H1 (cell line): Measurements from ENCODE around the gene NR2C2. TPM values are rescaled to one million over a fixed set of nuclear protein-coding genes. Genes with fewer than 3 reads are reported as not detected.

Source experiments
- CTCF ChIA-PET: fragments of 300-600 bp; sonication (Branson Sonifier 250); formaldehyde crosslinking; loops from one replicate; lab custom pipeline; 2021; ENCODE audit not compliant: partially characterized antibody; lab: Charles Lee
- POLR2A ChIA-PET: fragments of 300-600 bp; sonication (Branson Sonifier 250); formaldehyde crosslinking; loops from one replicate; lab custom pipeline; 2021; ENCODE audit warnings: inconsistent platforms; ENCODE audit not compliant: partially characterized antibody; lab: Charles Lee
- DNase-seq, 2 experiments: peaks; one replicate each; pipeline versions ENCODE4 v3.0.0 to v3.0.0-alpha.2; 2010 to 2022; ENCODE audit warnings: low spot score in 2 of 2, low read depth in 1 of 2, mixed read lengths in 1 of 2
- FAIRE-seq: peaks from 2 replicates; lab custom pipeline; 2011; peaks lifted over from hg19 to GRCh38; lab: Jason Lieb, UNC
- H2AFZ ChIP-seq: 2 replicates; pipeline ENCODE4 v1.8.1; 2012; ENCODE audit warnings: low read length, inconsistent platforms
- H2AK5ac ChIP-seq: 2 replicates; pipeline ENCODE4 v1.6.1; 2013; ENCODE audit warnings: low read depth, low read length
- H2BK120ac ChIP-seq: replicated peaks from 2 replicates; pipeline ENCODE3; 2013; ENCODE audit warnings: low read depth, low read length, inconsistent platforms
- H2BK12ac ChIP-seq: 2 replicates; pipeline ENCODE4 v1.6.1; 2013; ENCODE audit warnings: low read depth, low read length
- H2BK15ac ChIP-seq: 2 replicates; pipeline ENCODE4 v1.6.1; 2013; ENCODE audit warnings: low read length
- H2BK20ac ChIP-seq: 2 replicates; pipeline ENCODE4 v1.6.1; 2013; ENCODE audit warnings: low read length
- H2BK5ac ChIP-seq: 2 replicates; pipeline ENCODE4 v1.6.1; 2013; ENCODE audit warnings: low read depth, low read length
- H3K14ac ChIP-seq: 2 replicates; pipeline ENCODE4 v1.6.1; 2013; ENCODE audit warnings: inconsistent platforms; ENCODE audit not compliant: insufficient read length
- H3K18ac ChIP-seq: 2 replicates; pipeline ENCODE4 v1.6.1; 2013; ENCODE audit warnings: low read length; ENCODE audit errors: extremely low read depth
- H3K23ac ChIP-seq: 2 replicates; pipeline ENCODE4 v1.6.1; 2013; ENCODE audit warnings: inconsistent platforms; ENCODE audit not compliant: insufficient read length
- H3K23me2 ChIP-seq: 2 replicates; pipeline ENCODE4 v1.6.1; 2013; ENCODE audit warnings: low read depth, low read length
- H3K27ac ChIP-seq: 2 replicates; pipeline ENCODE4 v1.6.1; 2011; ENCODE audit warnings: low read depth, low read length, inconsistent platforms
- H3K27me3 ChIP-seq, 4 experiments: replicated peaks in 1 of 4; 1 replicate in 1 of 4; 2 replicates in 3 of 4; pipeline versions ENCODE4 v1.6.1 to v1.8.1; 2011 to 2013; ENCODE audit warnings: low read length in 3 of 4, mild to moderate bottlenecking in 3 of 4, inconsistent platforms in 2 of 4, mixed read lengths in 2 of 4, moderate library complexity in 1 of 4; ENCODE audit not compliant: control insufficient read depth in 3 of 4, insufficient read depth in 3 of 4; ENCODE audit errors: extremely low read depth in 1 of 4
- H3K36me3 ChIP-seq, 4 experiments: 2 replicates each; pipeline versions ENCODE4 v1.6.1 to v1.8.1; 2011 to 2013; ENCODE audit warnings: mild to moderate bottlenecking in 4 of 4, low read length in 3 of 4, moderate library complexity in 2 of 4, control low read depth in 1 of 4, inconsistent platforms in 1 of 4; ENCODE audit not compliant: insufficient read depth in 4 of 4, control insufficient read depth in 2 of 4
- H3K4ac ChIP-seq: replicated peaks from 2 replicates; pipeline ENCODE3; 2013; ENCODE audit warnings: low read length, low read depth, mixed read lengths, inconsistent platforms; ENCODE audit not compliant: insufficient read length
- H3K4me1 ChIP-seq, 4 experiments: replicated peaks in 1 of 4; 1 replicate in 1 of 4; 2 replicates in 3 of 4; pipeline versions ENCODE4 v1.6.1 to v1.8.1; 2011 to 2013; ENCODE audit warnings: low read length in 3 of 4, inconsistent platforms in 2 of 4, mixed read lengths in 1 of 4; ENCODE audit not compliant: insufficient read depth in 4 of 4, control insufficient read depth in 3 of 4
- H3K4me2 ChIP-seq, 2 experiments: 2 replicates each; pipeline versions ENCODE4 v1.6.1 to v1.8.1; 2011 to 2013; ENCODE audit warnings: low read depth in 2 of 2, low read length in 2 of 2, control low read depth in 1 of 2, inconsistent platforms in 1 of 2, mild to moderate bottlenecking in 1 of 2; ENCODE audit not compliant: insufficient read depth in 1 of 2
- H3K4me3 ChIP-seq, 4 experiments: fragments of 200-600, 300-600 bp in 1 of 4; sonication (generic), shearing (Covaris generic), sonication (Bioruptor Twin) in 1 of 4; 2 replicates each; pipeline versions ENCODE4 v1.5.1 to v1.8.1; 2011 to 2016; ENCODE audit warnings: low read length in 4 of 4, low read depth in 3 of 4, control low read depth in 2 of 4, inconsistent platforms in 2 of 4, mild to moderate bottlenecking in 2 of 4, mixed read lengths in 1 of 4, moderate library complexity in 1 of 4; ENCODE audit not compliant: insufficient read depth in 2 of 4; ENCODE audit errors: extremely low read depth in 1 of 4
- H3K56ac ChIP-seq: replicated peaks from 2 replicates; pipeline ENCODE3; 2013; ENCODE audit warnings: low read depth, mild to moderate bottlenecking, mixed read lengths, low read length, inconsistent platforms; ENCODE audit not compliant: insufficient read length
- H3K79me1 ChIP-seq: 2 replicates; pipeline ENCODE4 v1.6.1; 2013; ENCODE audit warnings: low read depth, low read length, control low read depth
- H3K79me2 ChIP-seq, 2 experiments: 2 replicates each; pipeline versions ENCODE4 v1.6.1 to v1.8.1; 2012 to 2013; ENCODE audit warnings: low read length in 2 of 2, mild to moderate bottlenecking in 2 of 2, inconsistent platforms in 1 of 2; ENCODE audit not compliant: insufficient read depth in 2 of 2, control insufficient read depth in 1 of 2
- H3K9ac ChIP-seq, 4 experiments: replicated peaks in 1 of 4; 1 replicate in 1 of 4; 2 replicates in 3 of 4; pipeline versions ENCODE4 v1.6.1 to v1.8.1; 2011 to 2013; ENCODE audit warnings: low read depth in 3 of 4, low read length in 3 of 4, control low read depth in 2 of 4, mild to moderate bottlenecking in 2 of 4, moderate library complexity in 2 of 4, inconsistent platforms in 1 of 4; ENCODE audit errors: extremely low read depth in 1 of 4
- H3K9me3 ChIP-seq, 2 experiments: 2 replicates each; pipeline versions ENCODE4 v1.6.1 to v1.8.1; 2012 to 2013; ENCODE audit warnings: mild to moderate bottlenecking in 2 of 2, moderate library complexity in 2 of 2, control low read depth in 1 of 2, inconsistent platforms in 1 of 2, low read depth in 1 of 2, low read length in 1 of 2, mixed read lengths in 1 of 2; ENCODE audit not compliant: insufficient read depth in 2 of 2
- H4K20me1 ChIP-seq, 2 experiments: replicated peaks in 1 of 2; 2 replicates each; pipeline versions ENCODE3 to v1.8.1; 2011 to 2013; ENCODE audit warnings: inconsistent platforms in 2 of 2, low read length in 2 of 2, mild to moderate bottlenecking in 1 of 2; ENCODE audit not compliant: insufficient read depth in 2 of 2, control insufficient read depth in 1 of 2
- H4K5ac ChIP-seq: 2 replicates; pipeline ENCODE4 v1.6.1; 2013; ENCODE audit warnings: low read length, low read depth, mixed read lengths, inconsistent platforms; ENCODE audit not compliant: insufficient read length
- H4K8ac ChIP-seq: 2 replicates; pipeline ENCODE4 v1.8.0; 2013; ENCODE audit warnings: mild to moderate bottlenecking, moderate library complexity, low read length, inconsistent platforms; ENCODE audit not compliant: insufficient read depth; ENCODE audit errors: extremely low read depth
- H4K91ac ChIP-seq: replicated peaks from 2 replicates; pipeline ENCODE3; 2013; ENCODE audit warnings: low read length, mixed read lengths, inconsistent platforms; ENCODE audit not compliant: insufficient read length
- CHD1 ChIP-seq: IDR thresholded peaks from 2 replicates; pipeline ENCODE4 v1.6.1; 2012; ENCODE audit warnings: low read depth, low read length, improper control_type of control experiment
- JUND ChIP-seq: IDR thresholded peaks from 2 replicates; pipeline ENCODE4 v1.6.1; 2011; ENCODE audit warnings: mild to moderate bottlenecking, improper control_type of control experiment, low read length
- PHF8 ChIP-seq: fragments of 200-600 bp; sonication (generic); conservative IDR thresholded peaks from 2 replicates; pipeline ENCODE4 v1.7.1; 2012; ENCODE audit warnings: low read depth, mild to moderate bottlenecking, inconsistent platforms, low read length, moderate library complexity
- SAP30 ChIP-seq: fragments of 300-600 bp; sonication (generic); IDR thresholded peaks from 2 replicates; pipeline ENCODE4 v1.7.1; 2012; ENCODE audit warnings: low read length, moderate library complexity, mild to moderate bottlenecking, inconsistent platforms; ENCODE audit not compliant: insufficient read depth, insufficient replicate concordance
- ZNF274 ChIP-seq: IDR thresholded peaks from 2 replicates; pipeline ENCODE4 v1.7.0; 2012; ENCODE audit warnings: low read length, borderline replicate concordance; ENCODE audit errors: extremely low read depth
- WGBS, 2 experiments: shearing (Covaris generic) in 1 of 2; methylation state at CpG; one replicate each; pipeline versions ENCODE4 v1.1.6 to v1.1.7; 2013 to 2015; ENCODE audit warnings: low lambda C conversion rate in 2 of 2, mixed read lengths in 2 of 2, inconsistent platforms in 1 of 2, low coverage in 1 of 2, missing lambda C conversion rate in 1 of 2; ENCODE audit not compliant: insufficient replicate concordance in 2 of 2, insufficient coverage in 1 of 2, insufficient read length in 1 of 2; ENCODE audit errors: extremely low coverage in 1 of 2, missing lambda C conversion rate in 1 of 2; 5-methylcytosine and 5-hydroxymethylcytosine counted together
- polyA plus RNA-seq, 7 experiments: library from polyadenylated mRNA; depleted of rRNA in 3 of 7; stranded (reverse) in 5 of 7; unstranded in 2 of 7; fragments of >200 nt in 5 of 7; fragments of 200-250 nt in 2 of 7; gene quantifications; 1 replicate in 5 of 7; 2 replicates in 1 of 7; 4 replicates in 1 of 7; pipeline versions ENCODE4 v1.2.1 to v1.2.3, GENCODE V29; 2011 to 2013; ENCODE audit warnings: missing spikeins in 2 of 7, mixed read lengths in 2 of 7
- total RNA-seq: library from RNA; stranded (reverse); fragmentation: NEBNext Ultra II Directional; extraction: Animal tissue kit (Norgen Biotek cat#: 25700); gene quantifications from 2 replicates; pipeline ENCODE4 v1.2.1, GENCODE V29; 2021

NR2C2 gene
- total and polyA plus RNA-seq, 2 of the 8 experiments (the other 6 are each of a cell fraction or from before 2014, with no cell fraction given) = 16.6 to 44.4 TPM

DNA sequence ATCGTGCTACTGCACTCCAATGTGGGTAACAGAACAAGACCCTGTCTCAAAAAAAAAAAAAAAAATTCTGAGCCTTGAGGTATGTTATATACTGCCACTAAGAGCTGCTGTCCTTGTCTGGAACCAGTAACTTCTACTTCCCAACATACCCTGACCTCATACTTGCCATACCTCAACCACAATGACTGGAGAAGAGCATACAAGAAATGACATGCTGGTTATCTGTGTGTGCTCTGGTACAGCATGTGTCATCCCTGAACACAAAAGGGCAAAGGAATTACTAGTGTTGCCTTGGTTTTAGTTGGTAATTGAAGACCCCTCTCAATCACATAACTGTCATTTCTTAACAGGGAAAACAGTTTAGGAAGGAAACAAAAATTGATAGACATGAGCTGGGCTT, 63.3 kb downstream of the NR2C2 start:
- no peak overlapping the region for H3K9ac ChIP-seq
- no peak overlapping the region for H3K18ac ChIP-seq
- peaks cover 8 to 33% (median 24%) of the 10 kb centered on the region in 4 experiments for H3K36me3 ChIP-seq
- no peak overlapping the region for H3K56ac ChIP-seq
- no peak overlapping the region for H3K23ac ChIP-seq
- no peaks in the 10 kb centered on the region for H3K9me3 ChIP-seq
- H3K23me2 ChIP-seq = no peaks in the 10 kb centered on the region
- H2AFZ ChIP-seq = no peak overlapping the region
- H2BK12ac ChIP-seq = no peak overlapping the region
- no peak overlapping the region for H2BK120ac ChIP-seq
- no peak overlapping the region for H4K5ac ChIP-seq
- no peaks in the 10 kb centered on the region for H3K79me2 ChIP-seq
- no peaks in the 10 kb centered on the region for H3K4me1 ChIP-seq
- no peak overlapping the region for H3K4ac ChIP-seq
- no peak overlapping the region for H2AK5ac ChIP-seq
- peaks cover 4% of the 10 kb centered on the region; the same call in 1 of the 2 replicates for H3K79me1 ChIP-seq
- 100% methylated on average over 1 of the region's 1 CpG; no CpG with 5 or more reads in 1 of the 2 experiments for WGBS, 2 experiments
- H4K91ac ChIP-seq = no peak overlapping the region
- H2BK15ac ChIP-seq = no peak overlapping the region
- no peak overlapping the region for H4K8ac ChIP-seq
- DNase-seq (no peak), FAIRE-seq (no peak)
- TF ChIP-seq JUND = no peak
- TF ChIP-seq ZNF274 = no peak
- no peak for TF ChIP-seq PHF8
- no peak for TF ChIP-seq SAP30
- no peak for TF ChIP-seq CHD1
- H3K27ac ChIP-seq = no peak overlapping the region
- ChIA-PET CTCF (interaction anchor here (0.6 to 1.5 kb wide), 6 partner anchors 22 to 1162 kb away, joined by 3 to 4 read pairs (median 3); no protein-coding TSS in a partner anchor), POLR2A (interaction anchor here (0.6 kb wide), 1 partner anchor 49 kb away, joined by 3 read pairs; no protein-coding TSS in a partner anchor)
- no peak overlapping the region for H2BK5ac ChIP-seq
- peaks cover 7 to 12% of the 10 kb centered on the region in 2 experiments for H4K20me1 ChIP-seq
- H3K4me3 ChIP-seq = no peak overlapping the region
- no peak overlapping the region for H3K14ac ChIP-seq
- no peak overlapping the region for H2BK20ac ChIP-seq
- H3K4me2 ChIP-seq = no peak overlapping the region
- H3K27me3 ChIP-seq = no peaks in the 10 kb centered on the region
